ENCODE results near the gene RUNX1. TPM values are rescaled to one million over a fixed set of nuclear protein-coding genes. Genes with fewer than 3 reads are reported as not detected.

The RUNX1 gene
- total RNA-seq, 1 experiment from 2014 or later: 0.52 TPM

DNA sequence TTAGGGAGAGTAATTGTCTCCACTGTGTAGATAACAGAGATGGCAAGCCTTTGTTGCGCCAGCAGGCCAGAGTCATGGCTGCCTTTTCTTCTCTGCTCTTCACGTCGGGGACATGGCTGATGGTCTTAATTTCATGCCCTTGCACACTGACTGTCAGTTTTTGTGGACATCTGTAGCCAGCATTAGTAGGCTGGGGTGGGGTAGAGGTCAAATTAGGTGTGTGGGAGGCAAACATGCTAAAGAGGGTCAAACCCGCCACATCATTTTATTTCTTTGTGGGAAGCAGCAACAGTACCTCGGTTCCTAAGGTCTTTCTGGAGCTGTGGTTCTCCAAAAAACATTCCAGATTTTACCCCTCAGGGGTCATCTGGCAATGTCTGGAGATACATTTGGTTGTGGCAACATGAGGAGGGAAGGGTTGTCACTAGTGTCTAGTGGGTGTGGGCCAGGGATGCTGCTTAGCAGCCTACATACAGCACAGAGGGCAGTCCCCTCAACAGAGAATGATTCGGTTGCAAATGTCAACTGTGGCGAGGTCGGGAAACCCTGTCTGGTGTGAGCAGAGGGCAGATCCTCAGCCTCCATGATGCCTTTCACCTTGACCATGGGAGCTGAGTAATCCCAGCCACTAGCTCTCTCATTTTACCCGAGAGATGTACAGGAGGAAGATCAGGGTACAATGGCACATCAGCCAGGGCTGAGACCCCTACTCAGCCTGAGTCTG, 14.7 kb downstream of the RUNX1 start:
- DNase-seq (ENCODE audit: low spot score): no peak
- no TSS peak for BruUV-seq (replicated peaks)
- Histone ChIP-seq H3K4me3 (ENCODE audit: low read depth, low read length, poor library complexity, severe bottlenecking) (no peak overlapping the region), H3K27ac (ENCODE audit: low read depth, low read length, poor library complexity, severe bottlenecking) (no peak overlapping the region), H3K4me1 (ENCODE audit: insufficient read depth, low read length, poor library complexity, severe bottlenecking) (no peaks in the 10 kb centered on the region), H3K27me3 (replicated peaks; ENCODE audit: insufficient read depth, low read depth, low read length, poor library complexity) (peaks cover 6% of the 10 kb centered on the region), H3K36me3 (ENCODE audit: insufficient read depth, low read length, poor library complexity, severe bottlenecking) (no peaks in the 10 kb centered on the region), H3K9me3 (ENCODE audit: low read depth, low read length, poor library complexity, severe bottlenecking) (no peaks in the 10 kb centered on the region)
- ChIA-PET CTCF (no interaction called here), POLR2A (ENCODE audit: low non-redundant PET) (no interaction called here)
- TF ChIP-seq, protein P1, sequence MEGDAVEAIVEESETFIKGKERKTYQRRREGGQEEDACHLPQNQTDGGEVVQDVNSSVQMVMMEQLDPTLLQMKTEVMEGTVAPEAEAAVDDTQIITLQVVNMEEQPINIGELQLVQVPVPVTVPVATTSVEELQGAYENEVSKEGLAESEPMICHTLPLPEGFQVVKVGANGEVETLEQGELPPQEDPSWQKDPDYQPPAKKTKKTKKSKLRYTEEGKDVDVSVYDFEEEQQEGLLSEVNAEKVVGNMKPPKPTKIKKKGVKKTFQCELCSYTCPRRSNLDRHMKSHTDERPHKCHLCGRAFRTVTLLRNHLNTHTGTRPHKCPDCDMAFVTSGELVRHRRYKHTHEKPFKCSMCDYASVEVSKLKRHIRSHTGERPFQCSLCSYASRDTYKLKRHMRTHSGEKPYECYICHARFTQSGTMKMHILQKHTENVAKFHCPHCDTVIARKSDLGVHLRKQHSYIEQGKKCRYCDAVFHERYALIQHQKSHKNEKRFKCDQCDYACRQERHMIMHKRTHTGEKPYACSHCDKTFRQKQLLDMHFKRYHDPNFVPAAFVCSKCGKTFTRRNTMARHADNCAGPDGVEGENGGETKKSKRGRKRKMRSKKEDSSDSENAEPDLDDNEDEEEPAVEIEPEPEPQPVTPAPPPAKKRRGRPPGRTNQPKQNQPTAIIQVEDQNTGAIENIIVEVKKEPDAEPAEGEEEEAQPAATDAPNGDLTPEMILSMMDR (conservative IDR thresholded peaks at IDR 0.05; ENCODE audit: low read depth, low read length): no peak
- no peak for TF ChIP-seq EZH2 (IDR thresholded peaks at IDR 0.05; ENCODE audit: borderline replicate concordance, low read depth, low read length, poor library complexity, severe bottlenecking)
- intact Hi-C loops (cut with micrococcal nuclease; ENCODE audit: unreplicated experiment): no loop called here

DNA sequence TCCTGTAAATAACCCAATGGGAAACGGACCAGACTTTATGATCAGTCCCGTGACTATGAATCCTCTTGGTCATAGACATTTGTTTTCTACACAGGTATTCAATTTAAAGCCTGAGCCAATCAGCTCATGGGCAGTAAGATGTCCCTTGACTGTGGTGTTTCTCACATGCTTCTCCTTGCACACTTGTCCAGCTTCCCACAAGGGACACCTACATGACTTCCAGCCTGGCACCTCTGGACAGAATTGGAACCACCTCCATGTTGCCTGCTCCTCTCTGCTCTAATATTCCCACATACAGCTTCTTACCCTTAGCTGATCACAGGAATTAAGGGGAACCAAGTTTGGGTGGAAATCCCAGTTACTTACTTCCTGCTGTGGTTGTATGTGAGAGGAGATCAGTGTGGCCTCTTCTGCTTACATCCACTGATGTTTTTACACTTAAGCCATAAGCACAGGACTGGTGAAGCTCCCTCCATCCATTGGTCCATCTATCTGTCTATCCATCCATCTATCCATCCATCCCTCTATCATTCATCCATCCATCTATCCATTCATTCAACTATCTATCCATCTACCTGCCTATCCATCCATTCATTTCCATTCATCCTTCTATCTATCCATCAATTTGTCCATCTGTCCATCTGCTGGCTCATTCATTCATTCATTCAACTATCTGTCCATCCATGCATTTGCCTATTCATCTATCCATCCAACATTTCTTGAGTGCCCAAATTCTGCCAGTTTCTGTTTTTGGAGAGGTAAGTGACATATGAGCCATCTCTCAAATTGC, 16.4 kb downstream of the RUNX1 start:
- no peak overlapping the region for H3K4me3 ChIP-seq (ENCODE audit: low read depth, low read length, poor library complexity, severe bottlenecking)
- CTCF ChIA-PET: no interaction called here
- BruUV-seq (replicated peaks): no TSS peak
- H3K36me3 ChIP-seq (ENCODE audit: insufficient read depth, low read length, poor library complexity, severe bottlenecking): no peaks in the 10 kb centered on the region
- no peak for TF ChIP-seq EZH2 (IDR thresholded peaks at IDR 0.05; ENCODE audit: borderline replicate concordance, low read depth, low read length, poor library complexity, severe bottlenecking)
- TF ChIP-seq, protein P1 (conservative IDR thresholded peaks at IDR 0.05; ENCODE audit: low read depth, low read length): no peak
- POLR2A ChIA-PET (ENCODE audit: low non-redundant PET): no interaction called here
- H3K27ac ChIP-seq (ENCODE audit: low read depth, low read length, poor library complexity, severe bottlenecking): no peak overlapping the region
- no peak for DNase-seq (ENCODE audit: low spot score)
- peaks cover 6% of the 10 kb centered on the region for H3K27me3 ChIP-seq (replicated peaks; ENCODE audit: insufficient read depth, low read depth, low read length, poor library complexity)
- intact Hi-C loops (cut with micrococcal nuclease; ENCODE audit: unreplicated experiment): no loop called here
- no peaks in the 10 kb centered on the region for H3K4me1 ChIP-seq (ENCODE audit: insufficient read depth, low read length, poor library complexity, severe bottlenecking)
- no peaks in the 10 kb centered on the region for H3K9me3 ChIP-seq (ENCODE audit: low read depth, low read length, poor library complexity, severe bottlenecking)

DNA sequence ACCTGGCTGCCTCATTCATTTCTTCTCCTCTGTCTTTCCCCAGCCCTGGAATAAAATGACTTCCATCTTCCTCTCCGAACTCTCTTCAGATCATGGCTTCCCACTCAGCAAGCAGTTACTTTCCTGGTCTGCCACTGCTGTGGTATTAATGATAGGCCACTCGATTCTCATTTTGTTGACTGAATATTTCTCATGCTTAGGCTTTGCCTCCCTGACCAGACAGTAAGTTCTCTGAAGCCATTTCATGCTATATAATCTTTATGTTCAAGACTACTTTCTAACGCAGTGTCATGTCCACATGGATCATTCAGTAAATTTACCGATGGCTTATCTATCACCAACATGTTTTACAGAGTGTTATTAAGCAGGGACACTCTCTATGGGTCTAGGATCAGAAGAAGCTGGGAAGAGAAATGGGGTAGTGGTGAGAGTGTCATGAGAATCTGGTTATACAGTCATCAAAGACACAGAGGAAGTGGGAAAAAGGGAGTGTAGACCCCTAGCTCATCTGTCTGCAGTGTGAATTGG, 20.6 kb downstream of the RUNX1 start:
- H3K4me3 ChIP-seq (ENCODE audit: low read depth, low read length, poor library complexity, severe bottlenecking): no peak overlapping the region
- no peaks in the 10 kb centered on the region for H3K36me3 ChIP-seq (ENCODE audit: insufficient read depth, low read length, poor library complexity, severe bottlenecking)
- DNase-seq (ENCODE audit: low spot score): no peak
- no TSS peak for BruUV-seq (replicated peaks)
- no peaks in the 10 kb centered on the region for H3K4me1 ChIP-seq (ENCODE audit: insufficient read depth, low read length, poor library complexity, severe bottlenecking)
- CTCF ChIA-PET: no interaction called here
- no peaks in the 10 kb centered on the region for H3K9me3 ChIP-seq (ENCODE audit: low read depth, low read length, poor library complexity, severe bottlenecking)
- peaks cover 3% of the 10 kb centered on the region for H3K27me3 ChIP-seq (replicated peaks; ENCODE audit: insufficient read depth, low read depth, low read length, poor library complexity)
- POLR2A ChIA-PET (ENCODE audit: low non-redundant PET): interaction anchor here (0.6 kb wide), 1 partner anchor 893 kb away, joined by 3 read pairs; no protein-coding TSS in a partner anchor
- TF ChIP-seq EZH2 (IDR thresholded peaks at IDR 0.05; ENCODE audit: borderline replicate concordance, low read depth, low read length, poor library complexity, severe bottlenecking): no peak
- TF ChIP-seq, protein P1 (conservative IDR thresholded peaks at IDR 0.05; ENCODE audit: low read depth, low read length): no peak
- H3K27ac ChIP-seq (ENCODE audit: low read depth, low read length, poor library complexity, severe bottlenecking): no peak overlapping the region
- intact Hi-C loops (cut with micrococcal nuclease; ENCODE audit: unreplicated experiment): no loop called here

Data from A673 (cell line).